Measurements from ENCODE around the gene TSC22D3.

The TSC22D3 gene

GRCh38 chrX:107673431-107673830 is 102.2 kb downstream of the TSC22D3 start:
- TF ChIP-seq POLR2AphosphoS5 (IDR thresholded peaks at IDR 0.05; ENCODE audit: low read depth, low read length): no peak
- TF ChIP-seq SIN3A (IDR thresholded peaks at IDR 0.05; ENCODE audit: borderline replicate concordance, insufficient read depth, low read length): no peak
- TF ChIP-seq TAF1 (IDR thresholded peaks at IDR 0.05; ENCODE audit: borderline replicate concordance, insufficient read depth, low read length): no peak
- no peak for TF ChIP-seq REST (IDR thresholded peaks at IDR 0.05; ENCODE audit: insufficient read depth in 1 of 2, low read depth in 2 of 2, low read length in 2 of 2)
- no peak for TF ChIP-seq FOXP2 (optimal IDR thresholded peaks at IDR 0.05; ENCODE audit: borderline replicate concordance, extremely low read depth, extremely low read length, insufficient read depth)

- no peak for TF ChIP-seq POLR2AphosphoS5 (IDR thresholded peaks at IDR 0.05; ENCODE audit: low read depth, low read length)
Measured at GRCh38 chrX:107672955-107673378, 102.6 kb downstream of the TSC22D3 start.

GRCh38 chrX:107669885-107670628 is 105.5 kb downstream of the TSC22D3 start:
- TF ChIP-seq POLR2AphosphoS5 (IDR thresholded peaks at IDR 0.05; ENCODE audit: low read depth, low read length) (no peak), FOXP2 (optimal IDR thresholded peaks at IDR 0.05; ENCODE audit: borderline replicate concordance, extremely low read depth, extremely low read length, insufficient read depth) (no peak), REST (IDR thresholded peaks at IDR 0.05; ENCODE audit: insufficient read depth in 1 of 2, low read depth in 2 of 2, low read length in 2 of 2) (no peak), SIN3A (IDR thresholded peaks at IDR 0.05; ENCODE audit: borderline replicate concordance, insufficient read depth, low read length) (no peak), TAF1 (IDR thresholded peaks at IDR 0.05; ENCODE audit: borderline replicate concordance, insufficient read depth, low read length) (no peak)

GRCh38 chrX:107669261-107669660 is 106.3 kb downstream of the TSC22D3 start:
- TF ChIP-seq TAF1 (IDR thresholded peaks at IDR 0.05; ENCODE audit: borderline replicate concordance, insufficient read depth, low read length): no peak
- TF ChIP-seq POLR2AphosphoS5 (IDR thresholded peaks at IDR 0.05; ENCODE audit: low read depth, low read length): no peak

GRCh38 chrX:107667426-107667825 is 108.2 kb downstream of the TSC22D3 start:
- TF ChIP-seq REST (IDR thresholded peaks at IDR 0.05; ENCODE audit: insufficient read depth in 1 of 2, low read depth in 2 of 2, low read length in 2 of 2): no peak
- TF ChIP-seq POLR2AphosphoS5 (IDR thresholded peaks at IDR 0.05; ENCODE audit: low read depth, low read length): no peak
- TF ChIP-seq FOXP2 (optimal IDR thresholded peaks at IDR 0.05; ENCODE audit: borderline replicate concordance, extremely low read depth, extremely low read length, insufficient read depth): no peak
- TF ChIP-seq SIN3A (IDR thresholded peaks at IDR 0.05; ENCODE audit: borderline replicate concordance, insufficient read depth, low read length): no peak
- TF ChIP-seq TAF1 (IDR thresholded peaks at IDR 0.05; ENCODE audit: borderline replicate concordance, insufficient read depth, low read length): no peak

- no peak for TF ChIP-seq REST (IDR thresholded peaks at IDR 0.05; ENCODE audit: insufficient read depth in 1 of 2, low read depth in 2 of 2, low read length in 2 of 2)
Measured at GRCh38 chrX:107666931-107667330, 108.7 kb downstream of the TSC22D3 start.

Measured in PFSK-1 (cell line).